CD4-positive, CD25-positive, alpha-beta regulatory T cell (primary cell): Measurements from ENCODE around the gene AGMAT. TPM values are rescaled to one million over a fixed set of nuclear protein-coding genes. Genes with fewer than 3 reads are reported as not detected.

Experiments
- ATAC-seq, 2 donors: fragments of 150-1000 bp; cut with Tn5 transposase; one replicate each; pipeline ENCODE4 v1.10.0; 2021; ENCODE audit warnings: low read depth in 2 of 2, moderate number of reproducible peaks in 2 of 2, moderate library complexity in 1 of 2
- DNase-seq, 3 donors: peaks; one replicate each; pipeline versions ENCODE4 v3.0.0 to v3.0.0-alpha.2; 2012 to 2022; ENCODE audit warnings: mixed read lengths in 1 of 3
- H3K27ac ChIP-seq: one replicate; pipeline ENCODE4 v1.7.0; 2013; ENCODE audit warnings: mild to moderate bottlenecking, low read length; ENCODE audit not compliant: insufficient read depth, poor library complexity, severe bottlenecking
- H3K27me3 ChIP-seq: one replicate; pipeline ENCODE4 v1.7.0; 2013; ENCODE audit warnings: low read length; ENCODE audit not compliant: control insufficient read depth, insufficient read depth
- H3K36me3 ChIP-seq: one replicate; pipeline ENCODE4 v1.7.0; 2013; ENCODE audit warnings: mild to moderate bottlenecking, low read length, moderate library complexity; ENCODE audit not compliant: control insufficient read depth, insufficient read depth
- H3K4me1 ChIP-seq: 2 replicates; pipeline ENCODE4 v1.7.0; 2013; ENCODE audit warnings: mild to moderate bottlenecking, low read length; ENCODE audit not compliant: insufficient read depth, control insufficient read depth, poor library complexity, severe bottlenecking
- H3K4me3 ChIP-seq: one replicate; pipeline ENCODE4 v1.7.0; 2013; ENCODE audit warnings: low read depth, mild to moderate bottlenecking, low read length, moderate library complexity
- H3K9me3 ChIP-seq, 2 experiments: 1 replicate in 1 of 2; 2 replicates in 1 of 2; pipeline ENCODE4 v1.7.0; 2013; ENCODE audit warnings: low read length in 2 of 2, mild to moderate bottlenecking in 1 of 2, moderate library complexity in 1 of 2; ENCODE audit not compliant: control insufficient read depth in 2 of 2
- H3K27ac Mint-ChIP-seq, 3 donors: one replicate each; pipeline ENCODE4 v1.8.0; 2020 to 2022; ENCODE audit warnings: mild to moderate bottlenecking in 3 of 3, mixed read lengths in 3 of 3, moderate library complexity in 2 of 3
- H3K27me3 Mint-ChIP-seq: one replicate; pipeline ENCODE4 v1.8.0; 2022; ENCODE audit warnings: mild to moderate bottlenecking, mixed read lengths
- H3K36me3 Mint-ChIP-seq: one replicate; pipeline ENCODE4 v1.8.0; 2020; ENCODE audit warnings: mixed read lengths
- H3K4me1 Mint-ChIP-seq, 4 donors: one replicate each; pipeline ENCODE4 v1.8.0; 2020 to 2022; ENCODE audit warnings: mixed read lengths in 4 of 4, mild to moderate bottlenecking in 1 of 4
- H3K4me3 Mint-ChIP-seq, 4 donors: one replicate each; pipeline ENCODE4 v1.8.0; 2020 to 2022; ENCODE audit warnings: mild to moderate bottlenecking in 4 of 4, mixed read lengths in 4 of 4, moderate library complexity in 3 of 4
- H3K9me3 Mint-ChIP-seq, 7 donors: one replicate each; pipeline ENCODE4 v1.8.0; 2020 to 2022; ENCODE audit warnings: mixed read lengths in 7 of 7, mild to moderate bottlenecking in 3 of 7, moderate library complexity in 2 of 7
- polyA plus RNA-seq, 4 donors: library from polyadenylated mRNA; unstranded; fragments of 300-500 nt; fragmentation: Illumina TruSeq; gene quantifications; one replicate each; pipeline ENCODE4 v1.2.3, GENCODE V29; 2021
- total RNA-seq: library from RNA; stranded (reverse); gene quantifications from one replicate; pipeline ENCODE4 v1.2.3, GENCODE V29; 2022

The AGMAT gene
- total and polyA plus RNA-seq, 5 donors from 2014 or later = 8.9 to 12.7 (median 10.7) TPM

GRCh38 chr1:15624133-15624714, 39.4 kb upstream of the AGMAT start:
- H3K4me1 Mint-ChIP-seq = peaks cover 40 to 81% (median 62%) of the 10 kb centered on the region in 4 donors
- no peak overlapping the region for H3K27ac ChIP-seq
- no peaks in the 10 kb centered on the region for H3K9me3 ChIP-seq
- H3K27ac Mint-ChIP-seq = peak overlapping the region; percentile 6 to 88 (median 75)
- H3K36me3 Mint-ChIP-seq = peaks cover 24% of the 10 kb centered on the region
- DNase-seq (no peak), ATAC-seq (no peak)
- H3K36me3 ChIP-seq = peaks cover 30% of the 10 kb centered on the region
- H3K4me3 Mint-ChIP-seq = peak overlapping the region in 2 of 4 donors; percentile 45 to 74
- no peaks in the 10 kb centered on the region for H3K9me3 Mint-ChIP-seq
- no peaks in the 10 kb centered on the region for H3K27me3 Mint-ChIP-seq
- H3K4me1 ChIP-seq = peaks cover 55% of the 10 kb centered on the region
- H3K27me3 ChIP-seq = no peaks in the 10 kb centered on the region
- H3K4me3 ChIP-seq = no peak overlapping the region

DNA sequence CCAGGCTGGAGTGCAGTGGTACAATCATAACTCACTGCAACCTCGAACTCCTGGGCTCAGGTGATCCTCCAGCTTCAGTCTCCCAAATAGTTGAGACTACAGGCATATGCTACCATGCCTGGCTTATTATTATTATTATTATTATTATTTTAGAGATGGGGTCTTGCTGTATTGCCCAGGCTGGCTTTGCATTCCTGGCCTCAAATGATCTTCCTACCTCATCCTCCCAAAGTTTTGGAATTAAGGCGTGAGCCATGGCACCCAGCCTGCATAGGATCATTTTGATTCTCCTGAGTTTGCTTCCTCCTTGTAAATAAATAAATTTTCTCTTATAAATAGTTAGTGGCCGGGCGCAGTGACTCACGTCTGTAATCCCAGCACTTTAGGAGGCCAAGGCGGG, 38.6 kb upstream of the AGMAT start:
- Mint-ChIP-seq H3K4me1 (peaks cover 40 to 89% (median 64%) of the 10 kb centered on the region in 4 donors), H3K27ac (peak overlapping the region in 1 of 3 donors; percentile 53)

GRCh38 chr1:15622712-15623373, 38.0 kb upstream of the AGMAT start:
- Histone ChIP-seq H3K27ac (no peak overlapping the region), H3K9me3 (no peaks in the 10 kb centered on the region), H3K27me3 (no peaks in the 10 kb centered on the region), H3K4me1 (peaks cover 69% of the 10 kb centered on the region), H3K36me3 (peaks cover 19% of the 10 kb centered on the region), H3K4me3 (peak overlapping the region; percentile 26)
- ATAC-seq (no peak), DNase-seq (peak in 1 of 3 donors; percentile 41)
- peak overlapping the region in 3 of 4 donors; percentile 0 to 73 (median 18) for H3K4me3 Mint-ChIP-seq
- peak overlapping the region; percentile 0 to 53 (median 9) for H3K27ac Mint-ChIP-seq
- peaks cover 44 to 91% (median 63%) of the 10 kb centered on the region in 4 donors for H3K4me1 Mint-ChIP-seq
- no peaks in the 10 kb centered on the region for H3K27me3 Mint-ChIP-seq
- no peaks in the 10 kb centered on the region for H3K9me3 Mint-ChIP-seq
- peaks cover 17% of the 10 kb centered on the region for H3K36me3 Mint-ChIP-seq

More for the DNA sequence above, 38.6 kb upstream of the AGMAT start:
- Histone ChIP-seq H3K36me3 (peaks cover 25% of the 10 kb centered on the region), H3K4me3 (no peak overlapping the region), H3K27ac (no peak overlapping the region), H3K27me3 (no peaks in the 10 kb centered on the region), H3K4me1 (peaks cover 63% of the 10 kb centered on the region), H3K9me3 (no peaks in the 10 kb centered on the region)
- H3K4me3 Mint-ChIP-seq = no peak overlapping the region
- no peaks in the 10 kb centered on the region for H3K27me3 Mint-ChIP-seq
- H3K36me3 Mint-ChIP-seq = peaks cover 20% of the 10 kb centered on the region
- no peak for ATAC-seq
- no peaks in the 10 kb centered on the region for H3K9me3 Mint-ChIP-seq
- no peak for DNase-seq

DNA sequence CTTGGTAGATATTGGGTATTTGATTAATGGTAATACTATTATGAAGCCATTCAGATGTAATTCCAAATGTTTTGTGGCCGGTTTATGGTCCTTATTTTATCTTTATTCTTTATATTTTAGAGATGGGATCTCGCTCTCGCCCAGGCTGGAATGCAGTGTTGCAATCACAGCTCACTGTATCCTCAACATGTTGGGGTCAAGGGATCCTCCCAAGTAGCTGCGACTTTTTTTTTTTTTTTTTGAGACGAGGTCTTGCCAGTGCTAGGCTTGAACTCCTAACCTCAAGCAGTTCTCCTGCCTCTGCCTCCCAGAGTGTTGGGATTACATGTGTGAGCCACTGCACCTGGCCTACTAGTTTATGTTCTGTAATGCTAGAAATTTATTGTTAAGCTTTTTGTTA, 37.1 kb upstream of the AGMAT start:
- Mint-ChIP-seq H3K4me1 (peaks cover 42 to 85% (median 57%) of the 10 kb centered on the region in 4 donors), H3K36me3 (peaks cover 10% of the 10 kb centered on the region), H3K27me3 (no peaks in the 10 kb centered on the region), H3K9me3 (no peaks in the 10 kb centered on the region), H3K4me3 (peak overlapping the region in 2 of 4 donors; percentile 0 to 73), H3K27ac (peak overlapping the region in 1 of 3 donors; percentile 82)
- DNase-seq = no peak
- Histone ChIP-seq H3K36me3 (peaks cover 11% of the 10 kb centered on the region), H3K27me3 (no peaks in the 10 kb centered on the region), H3K4me1 (peaks cover 67% of the 10 kb centered on the region), H3K9me3 (no peaks in the 10 kb centered on the region), H3K4me3 (no peak overlapping the region), H3K27ac (no peak overlapping the region)
- no peak for ATAC-seq

GRCh38 chr1:15620902-15621682, 36.2 kb upstream of the AGMAT start:
- Mint-ChIP-seq H3K27me3 (no peaks in the 10 kb centered on the region), H3K4me1 (peaks cover 39 to 85% (median 57%) of the 10 kb centered on the region in 4 donors), H3K27ac (peak overlapping the region; percentile 71 to 82 (median 72)), H3K4me3 (peak overlapping the region; percentile 48 to 96 (median 72)), H3K9me3 (peaks cover 0 to 1% (median 0%) of the 10 kb centered on the region in 7 donors), H3K36me3 (peaks cover 4% of the 10 kb centered on the region)
- H3K27ac ChIP-seq = no peak overlapping the region
- peaks cover 4% of the 10 kb centered on the region for H3K36me3 ChIP-seq
- H3K4me3 ChIP-seq = peak overlapping the region; percentile 69
- ATAC-seq = no peak
- H3K9me3 ChIP-seq = no peaks in the 10 kb centered on the region
- H3K27me3 ChIP-seq = no peaks in the 10 kb centered on the region
- DNase-seq = no peak
- H3K4me1 ChIP-seq = peaks cover 66% of the 10 kb centered on the region

DNA sequence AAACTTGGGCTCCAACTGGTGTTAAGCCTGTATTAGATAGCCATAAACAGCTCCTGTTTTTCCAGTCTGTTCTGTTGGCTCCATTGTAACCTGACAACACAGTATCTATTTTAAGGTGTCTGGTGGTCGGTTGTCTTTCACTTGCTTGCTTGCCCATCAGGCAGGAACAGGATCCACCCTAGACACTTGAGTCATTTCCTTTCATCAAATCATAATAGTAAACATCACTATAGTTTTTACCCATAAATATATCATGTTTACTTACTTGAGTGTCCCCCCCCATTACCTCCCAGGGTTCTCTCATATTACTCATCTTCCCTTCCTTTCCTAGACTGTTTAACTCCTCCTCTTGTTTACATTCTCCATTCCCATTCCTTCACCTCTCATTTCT, 35.3 kb upstream of the AGMAT start:
- Mint-ChIP-seq H3K27ac (peak overlapping the region; percentile 49 to 74 (median 71)), H3K9me3 (peaks cover 0 to 1% (median 0%) of the 10 kb centered on the region in 7 donors)

GRCh38 chr1:15618655-15619525, 34.0 kb upstream of the AGMAT start:
- peak overlapping the region; percentile 85 for H3K27ac ChIP-seq
- peaks cover 34 to 65% (median 47%) of the 10 kb centered on the region in 4 donors for H3K4me1 Mint-ChIP-seq
- no peak for DNase-seq

More for the DNA sequence above, 35.3 kb upstream of the AGMAT start:
- ATAC-seq (peak; percentile 11 to 12), DNase-seq (peak in 2 of 3 donors; percentile 29 to 60)
- H3K4me3 ChIP-seq = peak overlapping the region; percentile 69
- no peaks in the 10 kb centered on the region for H3K27me3 ChIP-seq
- no peaks in the 10 kb centered on the region for H3K9me3 ChIP-seq
- H3K4me1 ChIP-seq = peaks cover 66% of the 10 kb centered on the region
- Mint-ChIP-seq H3K36me3 (peaks cover 4% of the 10 kb centered on the region), H3K4me3 (peak overlapping the region; percentile 42 to 96 (median 83)), H3K27me3 (no peaks in the 10 kb centered on the region), H3K4me1 (peaks cover 36 to 75% (median 53%) of the 10 kb centered on the region in 4 donors)
- H3K27ac ChIP-seq = no peak overlapping the region
- H3K36me3 ChIP-seq = peaks cover 4% of the 10 kb centered on the region

More at GRCh38 chr1:15618655-15619525, 34.0 kb upstream of the AGMAT start:
- Histone ChIP-seq H3K9me3 (no peaks in the 10 kb centered on the region), H3K4me3 (peak overlapping the region; percentile 97), H3K27me3 (no peaks in the 10 kb centered on the region), H3K36me3 (peaks cover 4% of the 10 kb centered on the region), H3K4me1 (peaks cover 62% of the 10 kb centered on the region)
- Mint-ChIP-seq H3K4me3 (peak overlapping the region; percentile 92 to 98 (median 94)), H3K27ac (peak overlapping the region; percentile 86 to 94 (median 93)), H3K36me3 (no peaks in the 10 kb centered on the region), H3K27me3 (no peaks in the 10 kb centered on the region), H3K9me3 (peaks cover 0 to 1% (median 0%) of the 10 kb centered on the region in 7 donors)
- no peak for ATAC-seq
